Activated gamma-delta T cell treated with anti-CD3 and anti-CD28 coated beads, Interleukin-2, amount 50 U/mL, for 16 hours (primary cell): Measurements from ENCODE around the gene PLIN4.
A peak's percentile ranks its signal among the peaks of the same experiment; 100 is the strongest.

ENCODE experiments used
- DNase-seq: peaks from one replicate; pipeline ENCODE4 v3.0.0-alpha.2; 2020; ENCODE audit warnings: low read depth

The PLIN4 gene

DNA sequence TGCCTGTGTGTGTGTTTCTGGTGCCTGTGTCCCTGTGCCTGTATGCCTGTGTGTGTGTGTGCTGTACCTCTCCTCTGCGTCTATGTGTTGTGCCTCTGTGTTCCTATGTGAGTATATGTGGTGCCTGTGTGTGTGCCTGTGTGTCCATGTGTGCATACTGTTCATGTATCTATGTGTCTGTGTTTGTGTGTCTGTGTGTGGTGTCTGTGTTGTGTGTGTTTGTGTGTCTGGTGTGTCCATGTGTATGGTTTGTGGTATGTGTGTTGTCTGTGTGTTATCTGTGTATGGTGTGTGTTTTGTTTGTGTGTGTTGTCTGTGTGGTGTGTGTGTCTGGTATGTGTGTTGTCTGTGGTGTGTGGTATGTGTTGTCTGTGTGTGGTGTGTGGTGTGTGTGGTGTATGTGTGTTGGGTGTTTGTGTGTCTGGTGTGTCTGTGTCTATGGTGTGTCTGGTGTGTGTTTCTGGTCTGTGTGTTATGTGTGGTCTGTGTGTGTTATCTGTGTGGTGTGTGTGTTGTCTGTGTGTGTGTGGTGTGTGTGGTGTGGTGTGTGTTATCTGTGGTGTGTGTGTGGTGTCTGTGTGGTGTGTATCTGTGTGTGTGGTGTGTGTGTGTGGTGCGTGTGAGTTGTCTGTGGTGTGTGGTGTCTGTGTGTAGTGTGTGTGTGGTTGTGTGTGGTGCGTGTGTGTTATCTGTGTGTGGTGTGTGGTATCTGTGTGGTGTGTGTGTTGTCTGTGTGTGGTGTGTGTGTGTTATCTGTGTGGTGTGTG is 25.8 kb downstream of the PLIN4 start:
- no peak for DNase-seq

GRCh38 chr19:4491446-4491845 is 26.8 kb downstream of the PLIN4 start:
- no peak for DNase-seq

DNA sequence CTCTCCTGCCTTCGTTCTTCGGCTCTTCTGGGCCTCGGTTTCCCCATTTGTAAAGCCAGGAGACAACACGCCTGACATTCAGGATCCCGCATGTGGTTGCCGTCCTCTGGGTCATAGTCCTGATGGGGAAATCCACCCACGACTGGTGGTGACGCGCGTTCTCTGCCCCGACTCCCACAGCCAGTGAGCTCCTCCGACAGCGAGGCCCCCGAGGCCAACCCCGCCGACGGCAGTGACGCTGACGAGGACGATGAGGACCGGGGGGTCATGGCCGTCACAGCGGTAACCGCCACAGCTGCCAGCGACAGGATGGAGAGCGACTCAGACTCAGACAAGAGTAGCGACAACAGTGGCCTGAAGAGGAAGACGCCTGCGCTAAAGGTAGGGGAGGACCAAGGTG is 29.8 kb downstream of the PLIN4 start:
- DNase-seq = no peak

DNA sequence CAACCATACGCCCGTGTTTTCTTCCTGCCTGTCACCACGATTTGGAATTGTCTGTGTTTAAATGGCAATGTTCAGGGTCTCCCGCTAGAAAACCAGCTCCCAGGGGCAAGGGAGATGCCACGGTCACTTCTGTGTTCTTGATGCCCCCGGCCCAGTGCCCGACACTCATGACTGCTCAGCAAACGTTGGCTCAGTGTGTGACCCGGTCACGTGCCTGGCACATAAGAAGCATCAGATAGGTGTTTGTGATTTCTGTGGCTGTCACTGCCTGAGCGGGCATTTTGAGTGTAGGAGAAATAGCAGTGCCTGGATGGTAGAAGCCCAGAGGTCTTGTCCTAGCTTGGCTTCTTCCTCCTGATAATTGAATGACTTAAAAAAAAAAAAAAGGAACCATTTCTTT is 30.7 kb downstream of the PLIN4 start:
- DNase-seq = no peak

- DNase-seq = no peak
These were observed 34.9 kb downstream of the PLIN4 start for GRCh38 chr19:4483385-4483784.

GRCh38 chr19:4482721-4483364 is 35.4 kb downstream of the PLIN4 start:
- no peak for DNase-seq

DNA sequence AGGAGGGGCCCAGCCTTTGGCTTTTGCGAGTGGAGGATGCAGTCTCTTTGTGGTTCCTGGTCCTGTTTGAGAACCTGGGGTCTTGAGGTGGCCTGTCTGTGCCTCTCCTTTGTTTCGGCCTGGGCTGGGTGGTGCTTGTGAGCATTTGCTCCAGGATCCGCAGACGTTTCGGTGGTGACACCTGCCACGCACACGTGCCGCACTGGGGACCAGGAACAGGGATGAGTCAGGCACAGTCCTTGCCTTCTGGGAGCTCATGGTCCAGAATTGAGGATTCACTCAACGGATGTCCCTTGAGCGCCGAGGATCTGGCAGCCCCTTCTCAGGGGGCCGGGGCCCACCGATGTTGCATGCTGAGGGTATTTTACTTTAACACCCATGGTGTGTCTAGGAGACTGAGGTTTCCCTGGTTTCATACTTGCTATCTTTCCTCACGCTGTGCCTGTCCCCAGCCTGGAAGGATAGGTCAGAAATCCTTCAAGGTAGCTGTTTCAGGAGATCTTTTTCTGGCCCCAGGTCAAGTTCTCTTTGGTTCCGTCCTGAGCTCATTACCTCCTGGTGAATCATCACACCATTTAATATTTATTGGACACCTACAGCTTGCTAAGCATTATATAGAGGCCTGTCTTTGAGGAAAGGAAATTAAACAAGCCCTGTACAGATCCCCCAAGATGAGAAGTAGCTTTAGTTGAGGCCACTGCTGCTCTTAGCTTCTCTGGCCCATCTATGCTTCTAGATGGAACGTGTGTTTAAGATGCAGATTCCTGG is 41.1 kb downstream of the PLIN4 start:
- DNase-seq = no peak

- DNase-seq = no peak
These were observed 43.7 kb downstream of the PLIN4 start for GRCh38 chr19:4474514-4475022.

DNA sequence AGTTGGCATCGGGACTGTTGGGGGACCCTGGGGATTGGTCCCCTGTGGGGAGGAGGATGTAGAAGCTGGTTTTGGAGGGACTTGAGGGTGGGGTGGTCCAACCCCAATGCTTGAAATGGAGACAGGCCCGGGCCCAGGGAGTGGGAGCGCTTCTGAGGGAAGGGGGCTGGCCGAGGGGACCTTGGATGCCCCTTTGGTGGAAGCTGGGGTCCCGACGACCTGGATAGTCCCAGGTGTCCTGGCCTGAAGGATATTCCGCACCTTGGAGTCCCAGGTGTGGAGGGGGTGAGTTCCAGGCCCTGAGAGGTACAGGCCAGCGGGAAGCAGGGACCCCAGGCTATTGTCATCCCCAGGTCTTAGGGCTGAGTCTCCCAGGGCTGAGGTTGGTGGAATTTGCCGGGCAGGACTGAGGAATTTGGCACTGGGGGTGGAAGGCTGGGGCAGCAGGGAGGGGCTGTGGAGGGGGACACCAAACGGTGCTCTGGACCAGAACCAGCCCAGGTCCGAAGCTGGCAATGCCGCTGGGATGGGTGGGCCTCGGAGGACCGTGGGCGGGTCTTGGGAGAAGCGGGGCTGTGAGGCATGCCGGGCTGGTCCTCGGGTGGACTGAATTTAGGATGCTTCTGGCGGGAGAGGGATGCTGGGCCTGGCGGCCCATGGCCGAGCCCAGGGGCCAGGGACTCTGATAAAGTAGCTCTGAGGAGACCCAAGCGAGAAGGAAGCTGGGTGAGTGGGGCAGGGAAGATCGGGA is 44.3 kb downstream of the PLIN4 start:
- no peak for DNase-seq

DNA sequence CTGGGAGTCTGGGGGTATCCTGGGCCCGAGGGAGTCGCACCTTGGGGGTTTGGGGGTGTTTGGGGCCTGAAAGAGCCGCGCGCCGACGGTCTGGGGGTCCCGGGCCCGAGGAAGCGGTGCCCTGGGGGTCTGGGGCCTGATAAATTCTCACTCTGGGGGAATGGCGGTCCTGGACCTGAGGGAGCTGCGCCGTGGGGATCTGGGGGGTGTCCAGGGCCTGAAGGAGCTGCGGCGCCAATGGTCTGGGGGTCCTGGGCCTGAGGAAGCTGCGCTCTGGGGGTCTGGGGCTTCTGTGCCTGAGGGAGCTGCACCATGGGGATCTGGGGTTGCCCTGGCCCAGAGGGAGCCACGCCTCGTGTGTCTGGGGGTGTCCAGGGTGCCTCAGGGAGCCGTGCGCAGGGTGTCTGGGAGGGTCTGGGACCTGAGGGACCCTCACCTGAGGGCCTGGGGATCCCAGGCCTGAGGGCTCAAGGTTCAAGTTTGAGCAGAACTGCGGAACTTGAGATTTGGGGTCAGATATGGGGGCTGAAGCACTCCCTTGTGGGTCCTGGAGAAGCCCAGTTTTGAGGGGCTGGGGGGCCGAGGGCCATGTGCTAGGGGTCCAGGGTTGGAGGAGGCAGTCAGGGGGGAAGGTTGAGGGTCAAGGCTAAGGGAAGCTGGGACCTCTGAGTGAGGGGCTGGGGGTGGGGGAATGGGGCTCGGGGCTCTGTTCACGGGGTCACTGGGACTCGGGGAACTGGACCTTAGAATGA is 45.1 kb downstream of the PLIN4 start:
- no peak for DNase-seq

DNA sequence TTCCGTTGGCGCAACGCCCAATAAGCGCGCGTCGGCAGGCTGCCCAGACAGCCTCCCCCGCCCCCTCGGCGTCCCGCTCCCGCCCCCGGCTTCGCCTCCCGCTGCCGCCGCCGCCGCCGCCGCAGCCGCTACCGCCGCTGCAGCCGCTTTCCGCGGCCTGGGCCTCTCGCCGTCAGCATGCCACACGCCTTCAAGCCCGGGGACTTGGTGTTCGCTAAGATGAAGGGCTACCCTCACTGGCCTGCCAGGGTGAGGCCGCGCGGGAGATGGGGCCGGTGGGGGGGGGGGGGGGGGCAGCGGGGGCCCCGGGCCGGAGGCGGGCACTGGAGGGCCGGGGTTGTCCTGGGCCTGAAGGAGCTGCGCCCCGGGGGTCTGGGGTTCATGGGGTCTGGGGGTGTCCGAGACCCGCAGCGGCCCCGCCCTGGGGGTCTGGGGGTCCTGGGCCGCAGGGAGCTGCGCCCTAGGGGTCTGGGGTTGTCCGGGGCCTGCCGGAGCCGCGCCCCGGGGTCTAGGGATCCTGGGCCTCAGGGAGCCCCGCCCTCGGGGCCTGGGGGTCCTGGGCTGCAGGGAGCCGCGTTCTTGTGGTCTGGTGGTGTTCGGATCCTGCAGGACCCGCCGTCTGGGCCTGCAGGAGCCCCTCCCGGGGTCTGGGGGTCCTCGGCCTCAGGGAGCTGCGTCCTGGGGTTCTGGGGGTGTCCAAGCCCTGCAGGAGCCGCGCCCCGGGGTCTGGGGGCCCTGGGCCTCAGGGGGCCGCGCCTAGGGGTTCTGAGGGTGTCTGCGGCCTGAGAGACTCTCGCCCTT is 45.9 kb downstream of the PLIN4 start, which contains the start of gene HDGFL2:
Gene HDGFL2 (plus strand): TSS at position 124 of the 801 bp plus-strand sequence. CDS start 54 bp downstream, at position 178.
- no peak for DNase-seq

DNA sequence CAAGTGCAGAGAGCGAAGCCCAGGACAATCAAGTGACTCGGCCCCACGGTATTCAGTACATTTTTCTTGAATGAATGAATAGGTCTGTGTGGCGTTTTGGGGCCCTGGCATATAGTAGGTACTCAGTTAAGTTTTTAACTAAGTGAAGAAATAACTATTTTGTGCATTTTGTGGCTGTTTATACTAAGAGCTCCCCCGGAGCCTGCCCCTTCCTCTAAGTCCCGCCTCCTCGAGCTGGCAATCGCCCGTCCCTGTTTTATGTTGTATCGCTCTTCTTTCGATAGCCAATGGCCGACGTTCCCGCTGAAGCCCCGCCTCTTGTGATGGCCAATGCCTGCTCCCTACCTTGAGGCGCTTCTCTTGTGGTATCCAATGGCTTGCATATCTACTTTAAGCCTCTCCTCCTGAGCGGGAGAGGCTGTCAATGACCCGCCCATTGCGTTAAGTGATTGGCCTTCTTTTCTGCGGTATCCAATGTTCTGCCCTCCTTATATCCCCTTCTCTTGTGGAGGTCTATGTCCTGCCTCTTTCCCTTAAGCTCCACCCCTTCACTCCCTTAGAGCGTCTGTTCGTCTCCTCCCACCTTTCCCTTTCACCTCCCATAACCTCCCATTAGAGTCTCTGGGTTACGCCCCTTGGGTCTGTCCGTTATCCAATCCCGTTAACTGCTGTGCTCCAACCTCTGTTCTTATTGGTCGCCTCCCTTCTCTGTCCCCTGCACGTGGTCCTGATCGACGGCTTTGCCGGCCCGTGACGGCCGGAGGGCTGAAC is 46.7 kb downstream of the PLIN4 start:
- DNase-seq = peak; percentile 97

DNA sequence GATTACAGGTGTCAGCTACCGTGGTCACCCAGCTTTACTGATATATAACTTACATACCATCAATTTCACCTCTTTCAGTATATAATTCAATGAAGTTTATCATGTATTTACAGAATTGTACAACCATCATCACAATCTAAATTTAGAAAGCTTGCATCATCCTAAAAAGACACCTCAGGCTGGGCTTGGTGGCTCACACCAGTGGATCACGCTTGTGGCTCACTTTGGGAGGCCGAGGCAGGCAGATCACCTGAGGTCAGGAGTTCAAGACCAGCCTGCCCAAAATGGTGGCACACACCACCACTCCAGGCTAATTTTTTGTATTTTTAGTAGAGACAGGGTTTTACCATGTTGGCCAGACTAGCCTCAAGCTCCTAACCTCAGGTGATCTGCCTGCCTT is 50.5 kb downstream of the PLIN4 start:
- no peak for DNase-seq

DNA sequence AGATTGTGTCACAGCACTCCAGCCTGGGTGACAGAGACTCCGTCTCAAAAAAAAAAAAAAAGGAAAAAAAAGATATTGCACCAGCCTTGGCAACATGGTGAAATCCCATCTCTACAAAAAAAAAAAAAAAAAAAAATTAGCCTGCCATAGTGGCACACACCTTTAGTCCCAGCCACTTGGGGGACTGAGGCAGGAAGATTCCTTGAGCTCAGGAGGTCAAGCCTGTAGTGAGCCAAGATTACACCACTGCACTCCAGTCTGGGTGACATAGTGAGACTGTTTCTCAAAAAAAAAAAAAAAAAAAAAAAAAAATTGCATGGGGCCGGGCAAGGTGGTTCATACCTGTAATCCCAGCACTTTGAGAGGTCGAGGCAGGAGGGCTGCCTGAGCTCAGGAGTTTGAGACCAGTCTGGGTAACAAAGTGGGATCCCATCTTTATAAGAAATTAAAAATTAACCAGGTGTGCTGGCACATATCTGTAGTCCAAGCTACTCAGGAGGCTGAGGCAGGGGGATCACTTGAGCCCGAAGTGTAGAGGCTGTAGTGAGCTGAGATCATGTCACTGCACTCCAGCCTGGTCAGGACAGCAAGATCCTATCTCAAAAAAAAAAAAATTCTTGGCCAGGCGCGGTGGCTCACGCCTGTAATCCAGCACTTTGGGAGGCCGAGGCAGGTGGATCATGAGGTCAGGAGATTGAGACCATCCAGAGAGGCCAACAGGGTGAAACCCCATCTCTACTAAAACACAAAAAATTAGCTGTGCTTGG is 53.3 kb downstream of the PLIN4 start:
- no peak for DNase-seq

- peak; percentile 97 for DNase-seq
These were observed 60.5 kb downstream of the PLIN4 start, which contains the start of gene UBXN6 for GRCh38 chr19:4457654-4458395. Gene UBXN6 (minus strand): TSS chr19:4457794. CDS start chr19:4457697, 97 bp downstream.

DNA sequence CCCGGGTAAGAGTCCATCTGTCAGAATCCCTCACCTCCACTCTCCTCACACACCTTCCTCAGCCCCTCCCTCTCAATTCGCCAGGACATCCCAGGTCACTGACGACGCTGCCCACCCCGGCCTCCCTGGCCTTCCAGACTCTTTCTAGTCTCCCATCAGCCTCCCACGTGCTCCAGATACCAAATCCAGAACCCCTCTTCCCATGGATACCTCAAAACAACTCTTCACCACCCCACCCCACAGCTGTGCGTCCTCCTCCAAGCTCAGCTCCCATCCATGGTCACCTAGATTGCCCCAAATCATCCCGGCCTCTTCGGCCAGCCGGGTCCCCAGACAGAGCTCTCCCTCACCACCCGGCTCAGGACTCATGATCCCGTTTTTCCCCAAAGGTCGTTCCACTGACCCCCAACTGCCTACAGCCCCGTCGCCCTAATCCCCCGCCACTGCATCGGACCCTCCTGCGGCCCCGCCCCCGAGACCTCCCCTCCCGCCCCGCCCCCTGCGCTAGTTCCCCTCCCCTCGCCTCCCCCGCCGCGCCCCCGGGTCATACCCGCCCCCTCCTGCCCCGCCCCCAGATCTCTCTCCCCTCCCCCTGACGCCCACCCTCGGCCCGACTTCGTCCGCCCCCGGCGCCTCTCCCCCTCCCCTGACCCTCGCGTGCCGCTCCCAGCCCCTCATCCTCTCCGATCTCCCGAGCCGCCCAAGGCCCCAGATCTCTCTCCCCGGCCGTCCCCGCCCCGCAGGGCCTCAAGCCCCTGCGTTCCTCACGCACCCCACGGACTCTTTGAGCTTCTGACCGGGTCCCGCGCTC is 61.2 kb downstream of the PLIN4 start:
- DNase-seq = peak; percentile 19

GRCh38 chr19:4456476-4456842 is 61.8 kb downstream of the PLIN4 start:
- no peak for DNase-seq
